GM12865 (cell line): ENCODE data around the gene ELAVL1.

Experiments used
- DNase-seq: peaks from one replicate; pipeline ENCODE4 v3.0.0; 2010; ENCODE audit warnings: low read depth
- H3K4me3 ChIP-seq: 2 replicates; pipeline ENCODE4 v1.5.1; 2011; ENCODE audit warnings: mild to moderate bottlenecking, low read depth, low read length, control low read depth
- CTCF ChIP-seq: IDR thresholded peaks from 2 replicates; pipeline ENCODE4 v1.5.1; 2011; ENCODE audit warnings: low read length, control low read depth, low read depth, inconsistent platforms; ENCODE audit not compliant: insufficient read depth; ENCODE audit errors: missing control alignments

The ELAVL1 gene

GRCh38 chr19:8021374-8021773 lies 15.9 kb upstream of the ELAVL1 start:
- H3K4me3 ChIP-seq: no peak overlapping the region
- no peak for DNase-seq
- TF ChIP-seq CTCF: no peak

GRCh38 chr19:8020681-8021080 lies 15.2 kb upstream of the ELAVL1 start:
- no peak for DNase-seq
- no peak for TF ChIP-seq CTCF
- no peak overlapping the region for H3K4me3 ChIP-seq

GRCh38 chr19:8017808-8018207 lies 12.4 kb upstream of the ELAVL1 start:
- no peak overlapping the region for H3K4me3 ChIP-seq
- peak; percentile 79 for DNase-seq
- peak; percentile 82 for TF ChIP-seq CTCF

- peak; percentile 37 for DNase-seq
Measured at GRCh38 chr19:8004723-8005513, 523 bp downstream of the ELAVL1 start.

GRCh38 chr19:8004001-8004400 lies 1.4 kb downstream of the ELAVL1 start:
- TF ChIP-seq CTCF: no peak
- DNase-seq: no peak
- peak overlapping the region; percentile 92 for H3K4me3 ChIP-seq

More at GRCh38 chr19:8004723-8005513, 523 bp downstream of the ELAVL1 start:
- no peak for TF ChIP-seq CTCF
- peak overlapping the region; percentile 92 for H3K4me3 ChIP-seq

GRCh38 chr19:8001995-8002849 lies 3.2 kb downstream of the ELAVL1 start:
- peak; percentile 99 for TF ChIP-seq CTCF
- DNase-seq: peak; percentile 89
- peak overlapping the region; percentile 56 for H3K4me3 ChIP-seq
